Inferior parietal cortex (tissue), 1 donor: ENCODE measurements around the gene LRP6.
A peak's percentile ranks its signal among the peaks of the same experiment; 100 is the strongest.
"Not testable (repeated sequence)": the region's sequence is repeated elsewhere in the genome, so short reads cannot be mapped to it uniquely, and the experiment has no call there.

Experiments
- DNase-seq: peaks from one replicate; pipeline ENCODE4 v3.0.0-alpha.2; 2016; ENCODE audit errors: extremely low spot score

The LRP6 gene

DNA sequence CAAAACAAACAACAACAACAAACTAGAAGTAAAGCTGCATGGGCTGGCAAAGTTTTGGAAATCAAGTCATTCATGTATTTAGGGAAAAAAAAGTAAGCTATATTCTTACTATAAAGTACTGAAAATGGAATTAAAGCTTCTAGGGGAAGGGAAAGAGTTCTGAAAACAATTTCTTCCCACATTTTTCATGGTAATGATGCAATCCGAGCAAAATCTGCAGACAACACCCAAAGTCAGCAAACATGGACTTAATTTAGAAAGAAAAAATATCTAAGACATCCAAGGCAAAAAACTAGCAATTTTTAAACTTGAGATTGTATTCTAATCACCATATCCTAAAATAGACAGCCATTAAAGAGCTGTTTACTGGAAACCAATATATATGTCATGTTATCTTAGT lies 86.3 kb downstream of the LRP6 start:
- no peak for DNase-seq

DNA sequence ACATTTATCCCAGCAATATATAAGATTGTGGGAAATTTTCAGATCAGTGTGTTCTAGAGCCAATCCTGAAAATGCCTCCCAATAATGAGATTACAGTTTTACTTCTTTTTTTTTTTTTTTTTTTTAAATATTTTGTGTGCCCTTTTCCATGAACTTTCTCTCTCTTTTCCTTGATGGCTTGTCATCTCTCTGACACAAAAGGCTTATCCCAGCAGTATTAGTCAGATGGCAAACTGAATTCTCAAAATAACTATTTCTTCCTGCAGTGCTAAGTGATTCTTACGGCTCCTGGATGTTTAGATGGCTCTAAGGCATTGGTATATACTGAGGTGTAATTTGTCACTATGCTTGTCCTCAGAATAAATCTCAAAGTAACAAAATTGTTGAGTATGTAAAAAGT lies 86.7 kb downstream of the LRP6 start:
- no peak for DNase-seq

DNA sequence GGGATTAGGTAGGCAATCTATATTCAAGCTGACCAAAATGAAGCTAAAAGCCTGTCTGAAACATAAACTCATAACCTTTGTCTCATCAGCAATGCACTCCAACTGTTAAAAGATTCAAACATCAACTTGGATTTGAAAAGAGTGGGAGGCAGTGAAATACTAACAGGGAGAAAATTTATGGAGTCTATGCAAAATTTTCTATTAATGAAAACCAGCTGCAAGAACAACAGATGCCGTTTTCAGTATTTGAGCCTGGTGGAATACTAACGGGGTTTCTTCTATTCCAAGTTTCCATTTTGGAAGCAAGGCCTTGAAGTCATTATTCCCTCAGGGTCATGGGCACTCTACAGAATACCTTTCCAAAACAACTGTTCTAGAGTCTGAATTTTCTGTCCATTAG lies 88.3 kb downstream of the LRP6 start:
- DNase-seq: no peak

DNA sequence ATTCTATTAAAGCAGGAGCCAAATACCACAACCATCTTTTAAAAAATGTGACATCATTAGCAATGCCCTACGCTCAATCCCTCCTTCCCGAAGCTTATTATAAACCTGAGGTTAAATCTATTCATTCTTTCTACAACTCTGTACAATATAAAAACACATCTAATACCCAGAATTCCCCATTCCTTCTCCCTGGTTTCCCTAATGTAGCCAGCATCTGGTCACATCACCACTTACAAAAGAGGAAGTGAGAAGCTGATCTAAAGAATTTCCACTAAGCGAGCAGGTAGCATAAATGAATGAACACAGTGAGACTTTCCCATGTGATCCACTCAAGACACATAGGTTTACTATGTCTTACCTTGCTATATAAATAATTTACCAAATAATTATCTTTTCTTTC lies 90.4 kb downstream of the LRP6 start:
- DNase-seq: no peak

DNA sequence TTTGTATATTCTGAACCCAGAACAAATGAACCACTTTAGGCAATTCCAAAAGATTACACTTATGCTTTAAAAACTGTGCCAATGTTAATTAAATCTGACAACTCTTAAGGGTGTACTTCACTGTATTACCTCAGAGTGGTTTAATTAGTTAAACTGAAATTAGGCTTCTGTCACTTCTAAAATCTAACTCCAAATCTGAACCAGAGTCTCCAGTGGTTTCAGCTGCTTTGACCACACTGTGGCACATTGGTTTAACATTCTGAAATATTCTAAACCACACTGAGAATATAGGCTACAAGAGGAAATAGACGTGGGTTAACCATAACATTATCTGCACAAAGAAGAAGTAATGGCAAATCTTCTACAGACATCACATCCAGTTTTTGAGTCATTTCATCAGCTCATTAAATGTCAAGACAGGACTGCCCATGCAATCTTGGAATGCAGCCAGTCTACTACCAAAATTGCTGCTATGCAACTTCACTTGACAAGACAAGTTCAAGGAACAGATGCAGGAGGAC lies 94.8 kb downstream of the LRP6 start:
- no peak for DNase-seq

DNA sequence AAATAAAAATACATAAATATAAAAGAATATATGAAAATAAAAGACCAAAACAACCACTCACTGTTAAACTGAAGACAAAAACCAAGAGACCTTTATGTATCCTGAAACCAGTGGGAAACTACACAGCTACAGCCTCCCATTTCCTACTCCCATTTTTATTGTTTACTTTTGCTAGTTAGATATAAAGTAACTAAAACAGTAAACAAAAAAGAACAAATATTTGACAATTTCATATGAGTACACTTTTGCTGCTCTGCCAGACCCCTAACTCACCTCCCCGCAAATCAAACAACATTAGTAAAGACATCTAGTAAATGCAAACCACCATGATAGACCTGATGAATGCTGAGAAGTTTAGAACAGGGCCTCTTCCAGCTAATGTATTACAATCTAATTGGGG lies 99.0 kb downstream of the LRP6 start:
- no peak for DNase-seq

DNA sequence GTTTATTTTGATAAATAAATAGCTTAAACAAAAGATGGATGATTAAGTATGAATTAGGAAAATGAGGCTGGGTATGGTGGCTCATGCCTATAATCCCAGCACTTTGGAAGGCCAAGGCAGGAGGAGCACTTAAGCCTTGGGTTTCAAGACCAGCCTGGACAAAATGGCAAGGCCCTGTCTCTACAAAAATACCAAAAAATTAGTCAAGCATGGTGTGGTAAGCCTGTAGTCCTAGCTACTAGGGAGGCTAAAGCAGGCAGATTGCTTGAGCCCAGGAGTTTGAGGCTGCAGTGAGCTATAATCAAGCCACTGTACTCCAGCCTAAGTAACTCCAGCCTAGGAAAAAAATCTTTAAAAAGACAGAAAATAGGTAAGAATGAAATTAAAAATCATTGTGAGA lies 100.1 kb downstream of the LRP6 start:
- DNase-seq: no peak

DNA sequence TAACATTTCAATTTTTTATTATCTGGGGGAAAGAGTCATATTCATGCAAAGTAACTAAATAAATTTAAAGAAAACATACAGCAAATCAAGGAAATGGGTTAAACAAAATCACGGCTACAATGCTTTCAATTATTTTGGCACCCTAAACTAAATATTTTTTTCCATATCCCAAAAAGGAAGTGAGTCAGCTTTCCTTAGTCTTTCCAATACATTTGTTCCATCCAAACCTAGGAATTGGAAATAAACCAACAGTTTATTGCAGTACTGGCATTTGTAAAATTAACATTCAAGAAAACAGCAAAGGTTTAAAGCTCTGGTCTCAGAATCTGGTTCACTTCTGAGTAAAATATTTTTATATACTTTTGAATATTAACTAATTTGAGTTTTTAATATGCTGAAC lies 106.9 kb downstream of the LRP6 start:
- no peak for DNase-seq

DNA sequence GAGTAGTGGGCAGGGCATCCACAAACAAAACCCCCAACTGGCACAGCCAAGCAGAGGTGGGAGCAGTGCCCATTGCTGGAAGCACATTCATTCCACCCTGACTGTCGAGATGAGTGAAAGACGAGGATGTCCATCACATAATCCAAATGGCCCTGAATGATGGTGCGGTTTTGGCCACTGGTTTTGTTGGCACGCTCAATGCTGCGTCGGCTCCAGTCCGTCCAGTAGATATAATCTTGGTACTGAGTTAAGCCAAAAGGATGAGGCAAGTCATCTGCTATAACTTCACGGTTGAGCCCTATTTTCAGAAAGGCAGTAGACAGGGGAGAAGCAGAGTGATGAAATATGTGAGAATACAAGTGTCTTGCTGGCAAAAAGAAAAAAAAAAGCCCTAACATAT lies 108.0 kb downstream of the LRP6 start:
- no peak for DNase-seq

DNA sequence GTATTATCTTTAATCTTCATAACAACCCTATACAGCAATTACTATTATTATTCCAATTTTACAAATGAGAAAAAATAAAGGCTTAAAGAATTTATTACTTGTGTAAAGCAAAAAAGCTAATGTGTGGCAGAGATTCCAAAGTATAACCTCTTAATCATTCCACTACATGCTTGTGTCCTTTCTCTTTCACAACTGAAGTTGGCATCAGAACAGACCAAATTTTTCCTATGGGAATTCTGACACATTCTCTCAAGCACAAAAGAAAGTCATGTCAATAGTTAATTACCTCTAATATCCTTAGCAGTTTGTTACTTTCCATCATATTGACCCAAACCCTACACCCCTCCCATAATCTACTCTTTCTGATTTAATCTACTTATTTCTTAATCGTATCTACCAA lies 109.4 kb downstream of the LRP6 start:
- DNase-seq: no peak

DNA sequence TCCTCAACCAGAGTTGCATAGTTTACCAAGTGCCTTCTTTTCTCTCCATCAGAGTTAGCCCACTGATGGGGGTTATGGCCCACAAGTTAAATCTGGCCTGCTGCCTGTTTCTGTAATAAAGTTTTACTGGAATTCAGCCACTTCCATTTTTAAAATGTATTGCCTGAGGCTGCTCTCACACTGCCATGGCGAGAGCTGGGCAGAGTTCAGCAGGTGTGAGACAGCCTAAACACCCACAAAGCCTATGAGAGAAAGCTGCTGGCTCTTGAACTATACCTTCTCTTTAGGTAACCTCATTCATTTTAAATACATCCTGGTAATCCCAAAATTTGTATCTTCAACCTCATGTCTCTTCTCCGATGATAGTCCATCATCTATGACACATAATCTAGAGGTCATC lies 110.0 kb downstream of the LRP6 start:
- no peak for DNase-seq

DNA sequence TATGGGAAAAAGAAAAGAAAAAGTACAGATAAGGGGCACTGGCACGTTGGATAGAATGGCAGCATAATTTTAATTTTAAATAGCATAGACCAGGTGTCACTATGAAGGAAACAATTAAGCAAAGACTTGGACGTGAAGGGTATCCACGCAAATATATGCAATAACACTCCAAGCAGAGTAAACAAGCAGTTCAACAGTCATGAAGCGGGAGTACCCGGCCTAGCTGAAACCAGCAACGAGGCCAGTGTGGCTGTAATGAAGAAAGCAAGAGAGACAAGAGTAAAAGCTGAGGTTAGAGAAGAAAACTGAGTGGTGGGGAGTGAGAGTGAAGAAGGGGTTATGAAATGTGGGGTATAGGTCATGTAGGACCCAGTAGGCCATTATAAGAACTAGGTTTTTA lies 110.7 kb downstream of the LRP6 start:
- no peak for DNase-seq

DNA sequence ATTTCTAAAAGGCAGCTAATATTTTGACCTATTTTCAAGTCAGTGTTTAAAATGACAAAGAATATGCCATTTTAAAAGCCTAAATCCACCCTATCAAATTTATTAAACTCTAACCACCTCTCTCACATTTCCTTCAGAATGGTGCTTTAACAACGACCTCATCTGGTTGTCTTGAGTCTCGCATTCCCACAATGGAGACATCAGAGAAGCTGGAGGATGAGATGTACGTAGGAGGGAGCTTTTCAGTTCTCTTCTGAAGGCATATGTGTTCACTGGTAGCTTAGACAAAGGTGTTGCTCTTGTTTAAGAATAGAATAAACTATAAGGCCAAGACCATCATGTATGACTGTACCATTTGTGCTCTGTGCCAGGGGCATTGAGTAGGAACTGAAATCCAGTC lies 113.2 kb downstream of the LRP6 start:
- DNase-seq: peak; percentile 25

DNA sequence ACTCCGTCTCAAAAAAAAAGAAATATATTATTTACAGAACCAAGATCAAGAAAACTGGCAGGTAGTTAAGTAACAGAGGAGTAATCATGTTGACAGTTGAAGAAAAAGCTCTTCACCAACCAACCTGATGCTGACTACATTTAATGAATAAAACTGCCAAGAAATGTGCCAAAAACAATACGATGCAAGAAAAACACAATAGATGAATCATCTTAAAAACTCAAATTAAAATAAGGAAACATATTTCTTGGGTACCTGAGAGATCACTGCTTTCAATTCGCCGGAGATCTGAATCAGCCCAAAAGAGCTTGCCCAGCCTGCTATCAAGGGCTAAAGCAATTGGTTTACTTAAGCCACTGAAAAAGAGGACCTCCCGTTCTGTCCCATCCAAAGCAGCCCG lies 119.7 kb downstream of the LRP6 start:
- no peak for DNase-seq

DNA sequence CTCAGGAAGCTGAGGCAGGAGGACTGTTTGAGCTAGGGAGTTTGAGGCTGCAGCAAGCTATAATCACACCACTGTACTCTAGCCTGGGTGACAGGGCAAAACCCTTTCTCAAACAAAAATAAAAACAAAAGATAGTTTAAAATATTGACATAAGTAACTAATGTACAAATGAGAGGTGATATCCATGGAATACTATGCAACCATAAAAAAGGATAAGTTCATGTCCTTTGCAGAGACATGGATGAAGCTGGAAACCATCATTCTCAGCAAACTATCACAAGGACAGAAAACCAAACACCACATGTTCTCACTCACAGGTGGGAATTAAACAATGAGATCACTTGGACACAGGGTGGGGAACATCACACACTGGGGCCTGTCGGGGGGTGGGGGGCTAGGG lies 122.3 kb downstream of the LRP6 start:
- DNase-seq: not testable (repeated sequence)

DNA sequence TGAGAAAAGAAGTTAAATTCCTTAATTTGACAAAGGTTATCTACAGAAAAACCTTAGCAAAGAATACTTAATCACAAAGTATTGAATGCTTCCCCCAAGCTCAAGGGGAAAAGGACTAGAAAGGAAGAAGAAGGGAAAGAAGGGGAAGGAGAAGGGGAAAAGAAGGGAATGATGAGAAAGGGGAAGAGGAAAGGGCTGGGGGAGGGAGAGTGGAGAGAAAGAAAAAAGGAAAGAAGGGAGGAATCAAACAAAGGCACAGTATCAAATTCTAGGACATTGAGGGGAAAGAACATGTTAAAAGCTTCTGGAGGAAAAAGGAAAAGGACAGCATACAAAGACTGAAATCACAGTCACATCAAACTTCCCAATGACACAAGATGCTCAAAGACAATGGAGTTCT lies 125.8 kb downstream of the LRP6 start:
- no peak for DNase-seq

DNA sequence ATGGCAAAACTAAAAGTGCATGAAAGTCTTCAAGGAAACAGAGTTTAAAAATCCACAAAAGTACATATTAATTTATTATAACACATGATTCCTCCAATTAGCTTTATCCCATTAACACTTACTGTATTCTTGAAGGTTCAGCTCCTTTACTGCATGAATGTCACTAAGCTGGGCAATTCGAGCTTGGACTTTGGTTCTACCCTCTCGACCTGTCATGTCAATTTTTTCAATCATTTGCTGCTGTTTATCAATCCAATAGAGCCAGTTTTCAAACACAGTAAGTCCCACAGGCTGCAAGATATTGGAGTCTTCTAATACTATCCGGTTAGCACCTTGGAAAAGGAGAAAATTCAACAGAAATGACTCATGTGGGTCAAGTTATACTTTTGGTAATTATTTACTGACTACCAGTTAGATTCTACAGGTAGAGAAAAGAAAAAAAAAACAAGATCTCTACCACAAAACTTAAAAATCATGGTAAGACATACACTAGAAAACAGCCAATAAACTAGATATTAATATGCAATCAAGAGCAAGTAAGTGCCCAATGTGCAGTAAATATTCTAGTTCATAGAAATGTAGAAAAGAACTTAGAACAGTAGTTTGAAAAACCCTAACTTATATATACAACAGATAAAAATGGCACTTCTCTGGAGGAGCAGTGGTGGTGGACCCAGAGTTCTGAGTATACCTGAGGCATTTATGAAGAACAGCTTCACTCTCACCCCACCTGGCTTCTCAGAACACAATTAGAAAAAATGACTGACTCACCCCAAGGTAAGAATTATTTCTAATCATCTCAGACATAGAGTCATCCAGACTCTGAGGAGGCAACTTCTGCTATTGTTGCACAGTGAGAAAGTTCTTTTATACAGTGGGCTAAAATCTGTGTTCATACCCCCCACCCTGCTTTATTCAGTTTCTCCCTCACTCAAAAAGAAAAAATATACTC lies 128.4 kb downstream of the LRP6 start:
- no peak for DNase-seq

DNA sequence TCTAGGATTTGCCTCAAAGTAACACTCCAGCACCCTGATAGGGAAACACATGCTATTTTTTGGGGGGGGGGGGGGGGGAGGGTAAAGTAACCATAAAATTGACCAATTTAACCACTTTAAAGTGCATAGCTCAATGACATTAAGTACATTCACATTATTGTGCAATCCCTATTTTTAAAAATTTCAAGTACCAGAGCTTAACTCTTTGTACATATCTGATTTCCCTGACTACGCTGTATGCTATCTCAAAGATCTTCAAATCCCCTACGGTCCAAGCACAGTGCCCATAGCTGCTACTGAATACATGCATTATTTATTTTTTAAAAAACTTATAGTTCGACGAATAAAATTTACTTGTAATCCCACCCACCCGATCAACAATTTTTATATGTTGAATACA lies 133.1 kb downstream of the LRP6 start:
- DNase-seq: no peak

DNA sequence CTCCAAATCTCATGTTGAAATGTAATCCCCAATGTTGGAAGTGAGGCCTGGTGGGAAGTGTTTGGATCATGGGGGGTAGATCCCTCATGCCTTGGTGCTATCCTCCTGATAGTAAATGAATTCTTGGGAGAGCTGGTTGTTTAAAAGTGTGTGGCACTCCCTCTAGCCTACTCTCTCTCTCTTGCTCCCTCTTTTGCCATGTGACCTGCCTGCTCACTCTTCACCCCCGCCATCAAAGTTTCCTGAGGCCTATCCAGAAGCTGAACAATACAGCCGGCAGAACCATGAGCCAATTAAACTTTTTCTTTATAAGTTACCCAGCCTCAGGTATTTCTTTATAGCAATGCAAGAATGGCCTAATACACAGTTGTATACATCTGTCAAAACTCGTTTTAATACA lies 133.6 kb downstream of the LRP6 start:
- DNase-seq: no peak

DNA sequence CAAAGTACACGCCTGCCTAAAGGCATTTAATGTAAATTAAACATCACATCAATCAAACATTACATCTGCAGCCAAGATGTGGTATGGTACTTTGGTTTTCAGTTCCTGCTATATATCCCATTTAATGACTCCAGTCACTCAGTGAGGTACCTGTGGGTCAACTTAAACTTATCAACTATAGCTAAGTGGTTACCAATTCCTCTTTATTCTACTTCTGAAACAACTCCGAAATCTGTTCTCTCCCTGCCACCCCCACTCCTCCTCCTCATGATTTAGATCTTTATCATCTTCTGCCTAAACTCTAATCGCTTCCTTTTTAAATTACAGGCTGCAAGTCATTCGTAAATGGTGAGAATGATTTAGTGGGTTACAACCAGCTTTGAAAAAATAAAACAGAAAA lies 138.2 kb downstream of the LRP6 start:
- no peak for DNase-seq

DNA sequence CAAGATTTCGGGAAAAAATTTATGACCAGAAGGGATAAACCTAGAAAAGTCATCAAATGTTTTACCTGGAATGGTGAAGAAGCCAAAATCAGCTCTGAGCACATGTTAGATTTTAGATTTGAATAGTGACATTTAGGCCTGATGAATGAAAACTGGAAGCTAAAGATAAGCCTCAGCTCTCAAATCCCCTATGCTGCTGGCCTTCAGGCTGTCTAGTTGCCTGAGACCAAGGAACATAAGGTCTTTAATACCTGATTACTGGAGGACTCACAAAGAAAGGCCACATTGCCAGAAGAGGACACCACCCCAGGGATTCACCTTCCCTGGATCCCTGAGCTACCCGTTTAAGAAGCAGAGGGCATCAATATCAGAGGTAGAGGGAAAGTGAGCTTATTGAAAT lies 139.5 kb downstream of the LRP6 start:
- DNase-seq: no peak

DNA sequence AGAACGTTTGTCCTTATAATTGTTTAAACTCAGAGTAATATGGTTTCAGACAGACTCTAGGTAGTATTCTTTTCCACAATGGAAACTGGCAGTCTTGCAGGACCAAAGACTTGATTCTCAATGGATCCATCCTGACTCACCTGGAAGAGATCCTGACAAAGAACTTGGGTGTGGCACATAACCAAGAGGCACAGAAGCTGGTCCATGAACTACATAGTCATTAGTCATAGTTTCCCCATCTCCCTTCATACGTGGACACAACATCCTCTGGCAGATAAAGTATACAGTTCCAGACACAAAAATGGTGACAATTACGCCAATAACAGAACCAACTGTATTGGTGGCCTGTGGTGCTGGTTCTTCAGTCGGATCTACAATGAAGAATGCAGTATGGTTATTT lies 140.3 kb downstream of the LRP6 start:
- no peak for DNase-seq

DNA sequence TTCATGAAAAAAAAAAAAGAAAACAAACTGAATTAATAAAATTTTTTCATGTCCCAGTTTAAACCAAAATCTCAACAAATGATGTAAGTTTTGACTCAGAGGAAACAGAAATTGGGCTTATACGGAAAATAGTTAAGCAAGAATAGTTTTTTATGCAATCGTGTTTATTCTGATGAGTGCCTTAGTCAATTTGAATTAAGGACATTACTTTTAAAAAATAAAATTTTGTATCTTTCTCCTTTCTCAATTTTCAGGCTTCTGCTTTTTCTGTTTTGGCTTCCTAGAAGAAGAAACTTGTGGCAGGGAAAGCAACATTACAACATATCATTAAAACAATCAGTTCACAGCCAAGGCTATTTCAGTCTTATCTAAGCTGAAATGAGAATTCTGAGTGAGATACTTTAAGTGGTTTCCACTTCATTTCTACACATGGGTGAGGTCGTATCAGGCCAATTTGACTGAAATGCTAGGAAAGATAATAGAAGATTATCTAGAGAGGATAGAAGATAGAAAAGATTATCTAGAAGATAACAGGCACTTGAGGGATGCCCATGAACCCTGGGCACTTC lies 143.7 kb downstream of the LRP6 start:
- DNase-seq: no peak
